ENCODE data around the gene FILIP1L.

The FILIP1L gene

GRCh38 chr3:99951701-99952100 lies 162.6 kb downstream of the FILIP1L start:
- no peak for DNase-seq (ENCODE audit: low spot score)

GRCh38 chr3:99950921-99951320 lies 163.4 kb downstream of the FILIP1L start:
- no peak for DNase-seq (ENCODE audit: low spot score)

GRCh38 chr3:99949956-99950670 lies 164.2 kb downstream of the FILIP1L start:
- DNase-seq (ENCODE audit: low spot score): no peak

GRCh38 chr3:99948467-99949089 lies 165.7 kb downstream of the FILIP1L start:
- no peak for DNase-seq (ENCODE audit: low spot score)

GRCh38 chr3:99947356-99947755 lies 166.9 kb downstream of the FILIP1L start:
- DNase-seq (ENCODE audit: low spot score): no peak

GRCh38 chr3:99945328-99945995 lies 168.8 kb downstream of the FILIP1L start:
- no peak for DNase-seq (ENCODE audit: low spot score)

GRCh38 chr3:99943931-99944761 lies 170.2 kb downstream of the FILIP1L start:
- no peak for DNase-seq (ENCODE audit: low spot score)

- DNase-seq (ENCODE audit: low spot score): no peak
Observed at GRCh38 chr3:99941211-99941610, 173.1 kb downstream of the FILIP1L start.

GRCh38 chr3:99940350-99940749 lies 174.0 kb downstream of the FILIP1L start:
- DNase-seq (ENCODE audit: low spot score): no peak

GRCh38 chr3:99939876-99940275 lies 174.4 kb downstream of the FILIP1L start:
- no peak for DNase-seq (ENCODE audit: low spot score)

GRCh38 chr3:99938270-99938911 lies 175.9 kb downstream of the FILIP1L start:
- no peak for DNase-seq (ENCODE audit: low spot score)

- DNase-seq (ENCODE audit: low spot score): no peak
Observed at GRCh38 chr3:99934975-99935797, 179.1 kb downstream of the FILIP1L start.

- no peak for DNase-seq (ENCODE audit: low spot score)
Observed at GRCh38 chr3:99933971-99934750, 180.1 kb downstream of the FILIP1L start.

- DNase-seq (ENCODE audit: low spot score): no peak
Observed at GRCh38 chr3:99931059-99931458, 183.2 kb downstream of the FILIP1L start.

- DNase-seq (ENCODE audit: low spot score): no peak
Observed at GRCh38 chr3:99929745-99930139, 184.6 kb downstream of the FILIP1L start.

- no peak for DNase-seq (ENCODE audit: low spot score)
Observed at GRCh38 chr3:99928771-99929744, 185.2 kb downstream of the FILIP1L start.

GRCh38 chr3:99927671-99928457 lies 186.4 kb downstream of the FILIP1L start:
- no peak for DNase-seq (ENCODE audit: low spot score)

GRCh38 chr3:99925584-99926230 lies 188.6 kb downstream of the FILIP1L start:
- no peak for DNase-seq (ENCODE audit: low spot score)
